Rectal smooth muscle tissue (tissue), 1 donor: ENCODE results near the gene GRIA3.
"Not testable (repeated sequence)": the region's sequence is repeated elsewhere in the genome, so short reads cannot be mapped to it uniquely, and the experiment has no call there.

Source experiments
- H3K27ac ChIP-seq: one replicate; pipeline ENCODE4 v1.7.0; 2013; ENCODE audit warnings: low read depth, low read length, inconsistent platforms
- H3K27me3 ChIP-seq: one replicate; pipeline ENCODE4 v1.7.0; 2013; ENCODE audit warnings: low read length; ENCODE audit not compliant: control insufficient read depth, insufficient read depth
- H3K36me3 ChIP-seq: one replicate; pipeline ENCODE4 v1.7.0; 2013; ENCODE audit warnings: low read length; ENCODE audit not compliant: control insufficient read depth, insufficient read depth
- H3K4me1 ChIP-seq: one replicate; pipeline ENCODE4 v1.7.0; 2013; ENCODE audit warnings: low read length; ENCODE audit not compliant: control insufficient read depth, insufficient read depth
- H3K4me3 ChIP-seq: one replicate; pipeline ENCODE4 v1.7.0; 2013; ENCODE audit warnings: low read length
- H3K9ac ChIP-seq: one replicate; pipeline ENCODE4 v1.7.0; 2013; ENCODE audit warnings: low read length

Gene GRIA3

GRCh38 chrX:123254457-123254856, 70.4 kb downstream of the GRIA3 start:
- Histone ChIP-seq H3K27me3 (no peaks in the 10 kb centered on the region), H3K9ac (no peak overlapping the region), H3K4me3 (no peak overlapping the region), H3K4me1 (no peaks in the 10 kb centered on the region), H3K27ac (no peak overlapping the region), H3K36me3 (no peaks in the 10 kb centered on the region)

GRCh38 chrX:123256378-123256777, 72.3 kb downstream of the GRIA3 start:
- Histone ChIP-seq H3K36me3 (no peaks in the 10 kb centered on the region), H3K4me3 (no peak overlapping the region), H3K27ac (no peak overlapping the region), H3K9ac (no peak overlapping the region), H3K4me1 (no peaks in the 10 kb centered on the region), H3K27me3 (no peaks in the 10 kb centered on the region)

DNA sequence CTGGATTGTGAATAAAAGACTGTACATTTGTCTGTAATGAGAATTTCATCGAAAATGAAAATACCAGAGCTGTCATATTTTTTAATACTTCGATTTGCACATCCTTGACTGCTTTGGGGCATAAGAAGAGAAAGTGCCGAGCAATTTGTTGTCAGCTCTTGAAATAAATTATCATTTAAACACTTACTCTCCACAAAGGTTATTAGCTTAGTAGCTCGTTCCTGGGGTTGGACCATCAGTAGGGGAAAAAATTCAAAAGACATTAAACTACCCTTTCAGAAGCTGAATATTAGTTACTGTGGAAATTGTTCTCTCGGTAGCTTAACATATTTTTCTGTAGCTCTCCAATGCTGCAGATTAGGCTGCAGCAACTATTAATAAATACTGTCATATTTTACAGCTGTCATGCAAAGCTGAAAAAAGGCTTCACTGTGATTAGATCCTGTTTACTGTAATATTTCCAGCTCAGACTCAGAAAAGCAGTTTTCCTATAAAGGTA, 76.9 kb downstream of the GRIA3 start:
- Histone ChIP-seq H3K9ac (no peak overlapping the region), H3K27me3 (no peaks in the 10 kb centered on the region), H3K27ac (no peak overlapping the region), H3K4me1 (no peaks in the 10 kb centered on the region), H3K36me3 (no peaks in the 10 kb centered on the region), H3K4me3 (no peak overlapping the region)

GRCh38 chrX:123263270-123263669, 79.2 kb downstream of the GRIA3 start:
- H3K36me3 ChIP-seq = no peaks in the 10 kb centered on the region
- H3K27me3 ChIP-seq = no peaks in the 10 kb centered on the region
- H3K27ac ChIP-seq = no peak overlapping the region
- no peak overlapping the region for H3K4me3 ChIP-seq
- H3K4me1 ChIP-seq = no peaks in the 10 kb centered on the region
- no peak overlapping the region for H3K9ac ChIP-seq

- Histone ChIP-seq H3K27ac (no peak overlapping the region), H3K4me3 (no peak overlapping the region), H3K4me1 (no peaks in the 10 kb centered on the region), H3K27me3 (no peaks in the 10 kb centered on the region), H3K9ac (no peak overlapping the region), H3K36me3 (no peaks in the 10 kb centered on the region)
Observed at GRCh38 chrX:123263747-123264146, 79.7 kb downstream of the GRIA3 start.

- H3K36me3 ChIP-seq = no peaks in the 10 kb centered on the region
Observed at GRCh38 chrX:123267220-123267619, 83.1 kb downstream of the GRIA3 start.

GRCh38 chrX:123271902-123272301, 87.8 kb downstream of the GRIA3 start:
- H3K27me3 ChIP-seq = no peaks in the 10 kb centered on the region
- H3K4me3 ChIP-seq = no peak overlapping the region
- H3K4me1 ChIP-seq = no peaks in the 10 kb centered on the region
- H3K9ac ChIP-seq = no peak overlapping the region
- H3K27ac ChIP-seq = no peak overlapping the region
- no peaks in the 10 kb centered on the region for H3K36me3 ChIP-seq

More at GRCh38 chrX:123267220-123267619, 83.1 kb downstream of the GRIA3 start:
- Histone ChIP-seq H3K9ac (no peak overlapping the region), H3K27ac (no peak overlapping the region), H3K4me3 (no peak overlapping the region), H3K27me3 (no peaks in the 10 kb centered on the region), H3K4me1 (no peaks in the 10 kb centered on the region)

- Histone ChIP-seq H3K36me3 (no peaks in the 10 kb centered on the region), H3K27ac (no peak overlapping the region), H3K9ac (no peak overlapping the region), H3K4me3 (no peak overlapping the region), H3K27me3 (no peaks in the 10 kb centered on the region), H3K4me1 (no peaks in the 10 kb centered on the region)
Observed at GRCh38 chrX:123272630-123273029, 88.6 kb downstream of the GRIA3 start.

DNA sequence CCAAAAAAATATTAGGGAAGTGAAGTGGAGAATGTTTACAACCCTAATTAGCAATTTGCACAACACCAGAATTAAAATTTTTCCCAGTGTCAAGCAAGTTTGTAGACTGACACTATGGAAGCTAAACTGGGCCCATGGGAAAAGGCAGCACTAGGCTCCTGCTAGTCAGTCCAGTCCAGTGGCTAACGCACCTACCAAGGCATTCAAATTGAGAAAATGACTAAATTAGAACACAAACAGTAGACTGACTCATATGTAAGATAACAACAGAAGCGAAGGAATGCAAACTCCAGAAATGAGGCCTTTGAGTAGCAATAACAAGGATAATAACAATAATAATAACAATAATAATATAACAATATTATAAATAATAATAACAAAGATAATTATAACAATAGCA, 90.7 kb downstream of the GRIA3 start:
- no peak overlapping the region for H3K27ac ChIP-seq
- H3K4me3 ChIP-seq = no peak overlapping the region
- H3K9ac ChIP-seq = no peak overlapping the region
- no peaks in the 10 kb centered on the region for H3K36me3 ChIP-seq
- H3K4me1 ChIP-seq = no peaks in the 10 kb centered on the region
- H3K27me3 ChIP-seq = no peaks in the 10 kb centered on the region

DNA sequence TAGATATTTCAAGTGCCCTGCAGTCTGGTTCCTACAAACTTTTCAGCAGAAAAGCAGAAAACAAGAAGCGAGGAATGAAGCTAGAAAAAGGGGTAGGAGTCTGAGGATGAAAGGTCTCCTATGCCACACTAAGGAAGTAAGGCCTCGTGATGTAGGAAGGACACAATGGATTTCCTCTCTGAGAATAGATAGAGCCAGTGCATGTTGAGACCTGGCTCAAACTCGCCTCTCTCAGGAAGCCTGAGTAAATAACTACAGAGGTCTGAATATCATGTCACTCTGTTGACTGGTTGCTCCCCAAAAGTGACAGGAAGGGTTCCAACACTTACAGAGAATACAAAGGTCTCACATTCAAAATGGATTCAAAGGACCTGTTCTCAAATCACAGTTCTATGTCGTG, 93.3 kb downstream of the GRIA3 start:
- Histone ChIP-seq H3K4me3 (no peak overlapping the region), H3K9ac (no peak overlapping the region), H3K4me1 (no peaks in the 10 kb centered on the region), H3K27ac (no peak overlapping the region), H3K36me3 (no peaks in the 10 kb centered on the region), H3K27me3 (no peaks in the 10 kb centered on the region)

- Histone ChIP-seq H3K9ac (no peak overlapping the region), H3K27ac (no peak overlapping the region), H3K27me3 (no peaks in the 10 kb centered on the region), H3K4me3 (no peak overlapping the region), H3K4me1 (no peaks in the 10 kb centered on the region), H3K36me3 (no peaks in the 10 kb centered on the region)
Observed at GRCh38 chrX:123277821-123278220, 93.7 kb downstream of the GRIA3 start.

GRCh38 chrX:123282241-123282640, 98.2 kb downstream of the GRIA3 start:
- Histone ChIP-seq H3K27ac (no peak overlapping the region), H3K4me3 (no peak overlapping the region), H3K9ac (no peak overlapping the region), H3K27me3 (no peaks in the 10 kb centered on the region), H3K4me1 (no peaks in the 10 kb centered on the region), H3K36me3 (no peaks in the 10 kb centered on the region)

DNA sequence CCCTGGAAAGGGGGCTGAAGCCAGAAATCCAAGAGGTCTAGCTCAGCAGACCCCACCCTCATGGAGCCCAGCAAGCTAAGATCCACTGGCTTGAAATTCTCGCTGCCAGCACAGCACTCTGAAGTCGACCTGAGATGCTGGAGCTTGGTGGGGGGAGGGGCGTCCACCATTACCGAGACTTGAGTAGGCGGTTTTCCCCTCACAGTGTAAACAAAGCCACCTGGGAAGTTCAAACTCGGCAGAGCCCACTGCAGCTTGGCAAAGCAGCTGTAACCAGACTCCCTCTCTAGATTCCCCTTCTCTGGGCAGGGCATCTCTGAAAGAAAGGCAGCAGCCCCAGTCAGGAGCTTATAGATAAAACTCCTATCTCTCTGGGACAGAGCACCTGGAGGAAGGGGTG, 99.3 kb downstream of the GRIA3 start:
- H3K27ac ChIP-seq, H3K9ac ChIP-seq, H3K27me3 ChIP-seq, H3K4me3 ChIP-seq, H3K4me1 ChIP-seq, H3K36me3 ChIP-seq: not testable (repeated sequence)
